GM19452 (cell line): ENCODE results near the gene RALGAPA1.
"Not testable (repeated sequence)": the region's sequence is repeated elsewhere in the genome, so short reads cannot be mapped to it uniquely, and the experiment has no call there.

Experiments
- ATAC-seq: cut with Tn5 transposase; IDR thresholded peaks from one replicate; pipeline ENCODE4 v1.9.1; 2021; ENCODE audit not compliant: unreplicated experiment

RALGAPA1 gene

DNA sequence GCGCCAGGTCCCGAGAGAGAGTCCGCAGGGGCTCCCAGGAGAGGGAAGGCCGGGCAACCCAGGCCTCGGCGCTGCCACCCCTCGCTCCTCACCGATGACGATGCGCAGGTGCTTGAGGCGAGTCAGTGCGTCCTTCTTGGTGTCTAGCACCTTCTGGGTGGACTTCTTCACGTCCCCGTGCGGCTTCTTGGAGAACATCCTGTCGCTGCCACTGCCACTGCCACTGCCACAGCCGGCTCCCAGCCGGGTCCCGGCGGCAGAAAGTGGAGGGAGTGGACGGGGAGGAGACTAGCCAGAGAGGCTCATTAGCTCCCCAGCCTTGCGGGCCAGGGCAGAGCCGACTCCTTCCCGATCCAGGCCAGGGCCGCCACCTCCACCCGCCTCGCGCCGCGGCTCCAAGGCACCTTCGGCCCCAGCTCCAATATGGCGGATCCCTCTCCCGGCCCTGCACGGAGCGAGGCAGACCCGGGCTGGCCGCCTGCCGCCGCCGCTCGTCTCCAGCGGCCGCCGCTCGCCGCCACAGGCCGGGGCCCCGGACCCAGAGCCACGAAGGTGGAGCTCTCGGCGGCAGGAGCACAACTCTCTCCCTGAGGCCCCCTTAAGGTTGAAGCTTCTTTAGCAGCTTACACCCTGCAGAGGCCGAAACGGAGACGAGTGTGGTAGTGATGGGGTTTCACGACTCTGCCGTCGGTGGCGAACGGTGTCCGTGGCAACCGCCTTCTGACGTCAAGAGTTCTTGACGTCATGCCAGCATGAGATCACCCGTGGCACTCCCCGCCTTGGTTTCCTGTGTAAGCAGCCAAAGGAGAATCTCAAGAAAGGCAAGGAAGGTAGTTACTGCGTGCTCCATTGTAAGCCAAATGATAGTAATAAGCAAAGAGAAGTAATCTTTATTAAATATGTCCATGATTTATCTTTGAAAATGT lies at the start of gene RALGAPA1:
RALGAPA1 (minus strand) TSS at position 658 of the 926 bp plus-strand sequence; CDS start at position 198, 460 bp downstream.
- ATAC-seq: peak; percentile 98

DNA sequence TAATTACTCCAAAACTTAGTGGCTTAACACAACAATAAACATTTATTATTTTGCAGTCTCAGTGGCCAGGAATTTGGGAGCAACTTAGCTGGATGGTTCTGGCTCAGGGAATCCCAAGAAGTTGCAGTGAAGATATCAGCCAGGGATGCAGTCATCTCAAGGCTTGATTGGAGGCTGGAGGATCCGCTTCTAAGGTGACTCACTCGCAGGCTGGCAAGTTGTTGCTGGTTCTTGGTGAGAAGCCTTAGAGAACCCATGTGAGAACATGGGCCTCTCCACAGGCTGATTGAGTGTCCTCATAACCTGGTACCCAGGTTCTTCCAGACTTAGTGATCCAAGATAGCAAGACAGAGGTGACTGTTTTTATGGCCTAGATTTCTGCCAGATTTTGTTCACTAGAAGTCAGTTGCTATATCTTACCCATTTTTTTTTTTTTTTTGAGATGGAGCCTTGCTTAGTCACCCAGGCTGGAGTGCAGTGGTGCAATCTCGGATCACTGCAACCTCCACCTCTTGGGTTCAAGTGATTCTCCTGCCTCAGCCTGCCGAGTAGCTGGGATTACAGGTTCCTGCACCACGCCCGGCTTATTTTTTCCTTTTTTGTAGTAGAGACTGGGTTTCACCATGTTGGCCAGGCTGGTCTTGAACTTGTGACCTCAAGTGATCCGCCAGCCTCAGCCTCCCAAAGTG lies 49.6 kb upstream of the RALGAPA1 start:
- no peak for ATAC-seq

DNA sequence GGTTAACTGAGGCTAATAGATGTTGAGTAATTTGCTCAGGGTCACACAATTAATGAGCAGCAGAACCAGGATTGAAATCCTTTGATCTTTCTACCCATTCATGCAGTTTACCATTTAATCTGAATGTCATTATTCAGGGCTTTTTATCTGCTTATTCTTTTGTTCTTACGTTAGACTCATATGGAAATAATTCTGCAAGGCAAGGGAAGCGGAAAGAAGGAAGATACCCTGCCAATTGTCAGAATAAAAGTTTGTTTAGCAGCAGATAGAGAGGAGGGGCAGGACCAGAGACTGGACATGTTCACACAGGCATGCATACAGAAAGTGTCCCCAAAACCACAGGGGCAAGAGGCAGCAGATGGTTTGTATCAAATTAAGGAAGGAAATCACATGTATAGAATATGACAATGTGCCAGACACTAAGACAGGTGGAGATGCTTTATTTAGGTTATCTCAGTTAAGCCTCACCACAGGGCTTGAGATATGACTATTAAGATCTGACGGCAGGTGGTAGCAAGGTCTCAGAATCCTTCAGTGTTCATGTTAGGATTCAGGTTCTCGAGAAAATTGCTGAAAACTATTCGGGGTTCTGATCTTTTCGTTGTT lies 46.9 kb upstream of the RALGAPA1 start:
- peak; percentile 96 for ATAC-seq

DNA sequence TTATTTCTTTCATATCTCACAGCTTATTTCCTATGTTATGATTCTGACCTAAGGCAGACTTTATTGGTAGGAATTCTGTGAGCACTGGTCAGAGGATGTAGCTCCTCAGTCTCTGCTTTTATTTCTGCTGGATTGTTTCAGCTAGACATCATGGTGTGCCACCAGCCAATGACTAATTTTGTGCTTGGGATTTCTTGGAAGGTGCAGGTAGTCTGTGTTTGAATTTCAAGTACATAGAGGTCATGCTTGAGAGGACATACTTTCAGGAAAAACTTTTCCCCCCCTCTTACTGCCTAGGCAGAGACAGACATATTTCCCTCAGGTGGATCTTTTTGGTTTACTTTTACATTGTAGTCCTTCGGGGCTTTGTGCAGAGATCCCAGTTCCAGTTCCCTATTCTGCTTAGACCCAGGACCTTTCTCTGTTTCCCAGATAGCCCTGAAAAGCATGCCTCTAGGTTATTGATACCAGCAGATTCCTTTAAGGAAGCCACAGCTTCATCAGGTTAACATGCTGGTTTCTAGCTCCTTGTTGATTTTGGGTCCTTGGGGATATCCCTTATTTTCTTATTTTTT lies 45.7 kb upstream of the RALGAPA1 start:
- no peak for ATAC-seq

DNA sequence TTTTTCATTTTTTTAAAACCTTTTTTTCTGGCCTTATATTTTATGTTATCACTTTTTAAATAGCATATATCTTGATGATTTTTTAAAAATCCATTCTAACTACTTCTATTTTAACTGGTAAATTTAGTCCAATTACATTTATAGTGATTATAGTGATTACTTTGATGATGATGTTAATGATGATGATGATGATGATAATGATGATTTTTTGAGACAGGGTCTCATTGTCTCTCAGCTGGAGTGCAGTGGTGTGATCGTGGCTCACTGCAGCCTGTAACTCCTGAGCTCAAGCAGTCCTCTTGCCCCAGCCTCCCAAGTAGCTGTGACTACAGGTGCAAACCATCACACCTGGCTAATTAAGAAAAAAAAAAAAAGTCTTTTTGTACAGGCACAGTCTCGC lies 44.1 kb upstream of the RALGAPA1 start:
- no peak for ATAC-seq

- no peak for ATAC-seq
These were observed 42.7 kb upstream of the RALGAPA1 start for GRCh38 chr14:35851823-35852222.

- no peak for ATAC-seq
These were observed 40.0 kb upstream of the RALGAPA1 start for GRCh38 chr14:35849122-35849521.

DNA sequence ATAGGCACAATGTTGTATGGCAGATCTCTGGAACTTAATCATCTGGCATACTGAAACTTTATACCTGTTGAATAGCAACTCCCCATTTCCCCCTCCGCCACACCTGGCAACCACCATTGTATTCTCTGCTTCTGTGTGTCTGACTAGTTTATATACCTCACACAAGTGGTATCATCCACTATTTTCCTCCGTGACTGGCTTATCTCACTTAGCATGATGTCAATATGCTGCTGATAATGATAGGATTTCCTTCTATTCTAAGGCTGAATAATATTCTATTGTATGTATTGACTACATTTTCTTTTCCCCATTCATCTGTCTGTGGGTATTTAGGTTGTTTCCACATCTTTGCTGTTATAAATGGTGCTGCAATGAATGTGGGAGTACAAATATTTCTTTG lies 38.5 kb upstream of the RALGAPA1 start:
- ATAC-seq: no peak

DNA sequence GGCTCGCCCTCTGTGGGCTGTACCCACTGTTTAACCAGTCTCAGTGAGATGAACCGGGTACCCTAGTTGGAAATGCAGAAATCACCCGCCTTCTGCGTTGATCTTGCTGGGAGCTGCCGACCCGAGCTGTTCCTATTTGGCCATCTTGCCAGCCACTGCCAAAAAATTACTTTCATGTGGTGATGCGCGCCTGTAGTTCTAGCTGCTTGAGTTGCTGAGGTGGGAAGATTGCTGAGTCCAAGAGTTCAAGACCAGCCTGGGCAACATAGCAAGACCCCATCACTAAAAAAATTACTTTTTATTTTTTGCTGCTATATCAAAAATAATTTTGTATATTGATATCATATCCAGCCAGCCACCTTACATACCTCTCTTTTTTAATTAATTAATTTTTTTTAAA lies 35.4 kb upstream of the RALGAPA1 start:
- ATAC-seq: no peak

DNA sequence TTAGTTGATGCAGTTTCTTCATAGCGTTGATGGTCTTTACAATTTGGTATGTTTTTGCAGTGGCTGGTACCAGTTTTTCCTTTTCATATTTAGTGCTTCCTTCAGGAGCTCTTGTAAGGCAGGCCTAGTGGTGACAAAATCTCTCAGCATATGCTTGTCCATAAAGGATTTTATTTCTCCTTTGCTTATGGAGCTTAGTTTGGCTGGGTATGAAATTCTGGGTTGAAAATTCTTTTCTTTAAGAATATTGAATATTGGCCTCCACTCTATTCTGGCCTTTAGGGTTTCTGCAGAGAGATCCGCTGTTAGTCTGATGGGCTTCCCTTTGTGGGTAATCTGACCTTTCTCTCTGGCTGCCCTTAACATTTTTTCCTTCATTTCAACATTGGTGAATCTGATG lies 33.1 kb upstream of the RALGAPA1 start:
- ATAC-seq: not testable (repeated sequence)

GRCh38 chr14:35841704-35842103 lies 32.6 kb upstream of the RALGAPA1 start:
- ATAC-seq: not testable (repeated sequence)

GRCh38 chr14:35835208-35835982 lies 26.3 kb upstream of the RALGAPA1 start:
- ATAC-seq: no peak

DNA sequence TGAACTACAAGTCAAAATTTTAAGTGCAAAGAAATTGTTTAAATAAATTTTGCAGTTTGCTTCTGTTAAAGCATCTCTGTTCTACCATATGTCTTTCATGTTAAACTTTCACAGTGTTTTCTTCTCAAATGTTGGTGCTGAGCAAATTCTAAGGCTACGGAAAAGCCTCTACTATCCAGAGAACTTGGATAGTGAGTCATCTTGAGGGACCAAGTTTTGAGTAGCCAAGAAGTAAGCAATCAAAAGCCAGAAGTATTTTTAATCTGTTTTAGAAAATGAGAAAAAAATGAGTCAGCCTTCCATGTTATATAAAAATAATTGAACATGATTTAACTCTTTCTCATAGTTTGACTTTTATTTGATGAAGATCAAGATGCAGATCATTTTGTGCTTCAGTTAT lies 20.4 kb upstream of the RALGAPA1 start:
- no peak for ATAC-seq

- no peak for ATAC-seq
These were observed 18.8 kb upstream of the RALGAPA1 start for GRCh38 chr14:35827678-35828472.

DNA sequence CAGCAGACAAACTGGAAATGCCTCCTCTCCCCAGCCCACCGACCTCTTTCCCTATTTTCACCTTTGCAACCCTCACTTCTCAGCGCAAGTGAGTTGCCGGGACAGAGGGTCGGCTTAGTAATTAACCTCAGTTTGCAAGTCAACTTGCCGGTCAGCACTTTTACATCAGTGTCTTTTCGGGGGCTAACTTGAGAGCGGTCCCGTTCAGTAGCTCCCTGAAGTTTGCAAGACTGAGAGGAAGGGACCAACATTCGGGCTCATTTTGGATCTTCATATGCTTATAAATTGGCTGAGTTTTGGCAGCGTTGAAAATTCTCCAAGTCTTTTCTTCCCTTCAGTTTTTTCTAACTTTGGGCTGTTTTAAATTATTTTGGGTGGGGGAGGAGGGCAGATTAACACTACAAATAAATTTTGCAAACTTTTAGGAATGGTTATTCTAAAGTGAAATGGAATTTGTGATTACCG lies 17.9 kb upstream of the RALGAPA1 start:
- no peak for ATAC-seq

DNA sequence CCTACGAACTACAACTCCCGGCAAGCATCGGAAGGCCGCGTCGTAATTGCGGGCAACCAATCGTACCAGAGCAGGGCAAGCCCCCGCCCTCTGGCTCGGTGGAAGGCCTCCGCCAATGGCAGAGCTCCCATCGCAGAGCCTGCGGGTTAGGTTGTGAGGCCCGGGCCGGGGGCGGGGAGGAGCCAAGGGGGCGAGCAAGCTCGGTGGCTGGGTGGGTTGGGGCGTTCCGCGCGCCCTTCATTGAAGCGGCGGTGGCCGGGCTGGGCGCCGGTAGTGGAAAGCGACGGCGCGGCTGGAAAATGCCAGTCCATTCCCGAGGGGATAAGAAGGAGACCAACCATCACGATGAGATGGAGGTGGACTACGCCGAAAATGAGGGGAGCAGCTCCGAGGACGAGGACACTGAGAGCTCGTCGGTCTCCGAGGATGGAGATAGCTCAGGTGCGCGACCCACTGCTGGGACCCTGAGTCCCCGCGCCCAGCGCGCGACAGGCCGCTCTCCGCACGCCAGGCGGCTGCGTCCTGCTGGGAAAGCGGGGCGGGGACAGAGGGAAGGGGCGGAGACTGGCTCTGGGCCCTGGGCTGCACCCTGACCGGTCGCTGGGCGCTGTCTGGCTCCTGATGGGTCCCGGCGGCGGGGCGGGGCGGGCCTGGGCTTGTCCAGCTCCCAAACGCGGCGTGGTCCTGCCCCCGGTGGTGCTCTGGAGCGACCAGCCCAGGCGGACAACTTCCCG lies 17.3 kb upstream of the RALGAPA1 start, which contains the start of gene BRMS1L:
BRMS1L (plus strand) TSS at position 121 of the 734 bp plus-strand sequence; CDS start at position 300, 179 bp downstream.
- peak; percentile 96 for ATAC-seq

GRCh38 chr14:35825968-35826217 lies 16.8 kb upstream of the RALGAPA1 start:
- no peak for ATAC-seq

GRCh38 chr14:35824446-35825165 lies 15.5 kb upstream of the RALGAPA1 start:
- ATAC-seq: not testable (repeated sequence)
